HuH-7 (cell line): ENCODE data around the gene CCSER2.
A peak's percentile ranks its signal among the peaks of the same experiment; 100 is the strongest.

Experiments
- DNase-seq: peaks from one replicate; pipeline ENCODE4 v3.0.0; 2011; ENCODE audit warnings: low spot score

Gene CCSER2

GRCh38 chr10:84348860-84349259 lies 20.5 kb downstream of the CCSER2 start:
- DNase-seq = no peak

- DNase-seq = peak; percentile 47
These were observed 24.0 kb downstream of the CCSER2 start for GRCh38 chr10:84352251-84352842.

GRCh38 chr10:84353052-84353803 lies 24.8 kb downstream of the CCSER2 start:
- DNase-seq = no peak

- DNase-seq = no peak
These were observed 26.2 kb downstream of the CCSER2 start for GRCh38 chr10:84354623-84355022.

GRCh38 chr10:84355106-84355505 lies 26.7 kb downstream of the CCSER2 start:
- no peak for DNase-seq

GRCh38 chr10:84356928-84357327 lies 28.5 kb downstream of the CCSER2 start:
- DNase-seq = no peak

GRCh38 chr10:84358743-84359142 lies 30.4 kb downstream of the CCSER2 start:
- DNase-seq = no peak

GRCh38 chr10:84360637-84361365 lies 32.4 kb downstream of the CCSER2 start:
- no peak for DNase-seq

- no peak for DNase-seq
These were observed 37.0 kb downstream of the CCSER2 start for GRCh38 chr10:84365335-84365881.

- DNase-seq = no peak
These were observed 37.7 kb downstream of the CCSER2 start for GRCh38 chr10:84366041-84366440.

GRCh38 chr10:84367256-84367655 lies 38.9 kb downstream of the CCSER2 start:
- no peak for DNase-seq

GRCh38 chr10:84368828-84369227 lies 40.4 kb downstream of the CCSER2 start:
- DNase-seq = no peak

- no peak for DNase-seq
These were observed 41.9 kb downstream of the CCSER2 start for GRCh38 chr10:84370283-84370682.

GRCh38 chr10:84371944-84372343 lies 43.6 kb downstream of the CCSER2 start:
- DNase-seq = no peak

- no peak for DNase-seq
These were observed 44.6 kb downstream of the CCSER2 start for GRCh38 chr10:84373000-84373399.

GRCh38 chr10:84374455-84374854 lies 46.1 kb downstream of the CCSER2 start:
- DNase-seq = no peak

- DNase-seq = no peak
These were observed 46.6 kb downstream of the CCSER2 start for GRCh38 chr10:84375011-84375410.

- no peak for DNase-seq
These were observed 47.5 kb downstream of the CCSER2 start for GRCh38 chr10:84375881-84376280.

- DNase-seq = no peak
These were observed 59.8 kb downstream of the CCSER2 start for GRCh38 chr10:84388148-84388547.

- no peak for DNase-seq
These were observed 62.0 kb downstream of the CCSER2 start for GRCh38 chr10:84390364-84390763.

- no peak for DNase-seq
These were observed 62.9 kb downstream of the CCSER2 start for GRCh38 chr10:84391326-84391725.

GRCh38 chr10:84392181-84392580 lies 63.8 kb downstream of the CCSER2 start:
- no peak for DNase-seq

GRCh38 chr10:84395581-84395980 lies 67.2 kb downstream of the CCSER2 start:
- DNase-seq = no peak
